Fibroblast of the aortic adventitia (primary cell): ENCODE measurements around the gene SEH1L. TPM values are rescaled to one million over a fixed set of nuclear protein-coding genes. Genes with fewer than 3 reads are reported as not detected.

Source experiments
- DNase-seq: peaks from one replicate; pipeline ENCODE4 v3.0.0-alpha.2; 2010; ENCODE audit warnings: low read depth
- H3K4me3 ChIP-seq: 2 replicates; pipeline ENCODE4 v1.5.1; 2011; ENCODE audit warnings: low read depth, mild to moderate bottlenecking, control low read depth, low read length, moderate library complexity
- total RNA-seq: library from RNA; depleted of rRNA; stranded (reverse); fragments of >200 nt; gene quantifications from 2 replicates; pipeline ENCODE4 v1.2.3, GENCODE V29; 2012; ENCODE audit warnings: low replicate concordance
- TF ChIP-seq, protein P1 (sequence below): IDR thresholded peaks from 2 replicates; pipeline ENCODE4 v1.5.1; 2011; ENCODE audit warnings: mild to moderate bottlenecking, low read length, control low read depth, inconsistent platforms; ENCODE audit not compliant: insufficient read depth

SEH1L gene
- total RNA-seq, 1 donor = 52.2 TPM

DNA sequence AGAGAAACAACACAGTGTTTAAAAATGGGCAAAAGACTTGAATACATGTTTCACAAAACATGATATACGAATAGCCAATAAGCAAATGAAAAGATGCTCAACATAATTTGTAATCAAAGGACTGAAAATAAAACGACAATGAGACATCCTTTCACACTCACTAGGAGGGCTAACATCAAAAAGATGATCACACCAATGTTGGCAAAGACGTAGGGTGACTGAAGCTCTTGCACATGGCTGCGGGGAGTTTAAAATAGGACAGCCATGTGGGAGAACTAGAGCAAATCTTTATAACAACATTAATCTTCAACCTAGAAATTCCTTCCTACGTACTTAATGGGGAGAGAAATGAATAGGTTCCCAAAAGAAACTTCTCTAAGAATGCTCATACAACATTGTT lies 19.2 kb upstream of the SEH1L start:
- no peak for DNase-seq
- TF ChIP-seq, protein P1, sequence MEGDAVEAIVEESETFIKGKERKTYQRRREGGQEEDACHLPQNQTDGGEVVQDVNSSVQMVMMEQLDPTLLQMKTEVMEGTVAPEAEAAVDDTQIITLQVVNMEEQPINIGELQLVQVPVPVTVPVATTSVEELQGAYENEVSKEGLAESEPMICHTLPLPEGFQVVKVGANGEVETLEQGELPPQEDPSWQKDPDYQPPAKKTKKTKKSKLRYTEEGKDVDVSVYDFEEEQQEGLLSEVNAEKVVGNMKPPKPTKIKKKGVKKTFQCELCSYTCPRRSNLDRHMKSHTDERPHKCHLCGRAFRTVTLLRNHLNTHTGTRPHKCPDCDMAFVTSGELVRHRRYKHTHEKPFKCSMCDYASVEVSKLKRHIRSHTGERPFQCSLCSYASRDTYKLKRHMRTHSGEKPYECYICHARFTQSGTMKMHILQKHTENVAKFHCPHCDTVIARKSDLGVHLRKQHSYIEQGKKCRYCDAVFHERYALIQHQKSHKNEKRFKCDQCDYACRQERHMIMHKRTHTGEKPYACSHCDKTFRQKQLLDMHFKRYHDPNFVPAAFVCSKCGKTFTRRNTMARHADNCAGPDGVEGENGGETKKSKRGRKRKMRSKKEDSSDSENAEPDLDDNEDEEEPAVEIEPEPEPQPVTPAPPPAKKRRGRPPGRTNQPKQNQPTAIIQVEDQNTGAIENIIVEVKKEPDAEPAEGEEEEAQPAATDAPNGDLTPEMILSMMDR = no peak

DNA sequence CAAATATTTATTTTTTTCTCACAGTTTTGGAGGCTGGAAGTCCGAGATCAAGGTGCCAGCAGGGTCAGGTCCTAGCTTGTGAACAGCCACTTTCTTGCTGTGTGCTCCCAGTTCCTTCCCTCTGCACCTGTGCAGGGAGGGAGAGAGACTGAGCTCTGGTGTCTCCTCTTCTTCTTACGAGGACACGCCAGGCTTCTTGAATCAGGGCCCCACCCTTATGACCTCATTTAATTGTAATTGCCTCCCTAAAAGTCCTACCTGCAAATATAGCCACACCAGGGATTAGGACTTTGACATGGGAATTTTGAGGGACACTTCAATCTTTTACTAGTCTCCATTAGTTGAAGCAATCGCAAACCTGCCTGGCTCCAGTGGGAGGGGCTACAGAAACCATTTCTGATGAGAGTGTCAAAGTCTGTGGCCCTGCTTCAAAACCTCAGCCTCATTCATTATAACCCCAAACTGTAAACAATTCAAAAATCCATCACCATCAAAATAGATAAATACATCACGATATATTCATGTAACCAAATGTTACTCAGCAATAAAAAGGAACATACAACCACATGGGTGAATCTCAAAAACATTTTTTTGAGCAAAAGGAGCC lies 18.2 kb upstream of the SEH1L start:
- TF ChIP-seq, protein P1 = no peak
- DNase-seq = no peak

More for the DNA sequence above, 19.2 kb upstream of the SEH1L start:
- H3K4me3 ChIP-seq = no peak overlapping the region

DNA sequence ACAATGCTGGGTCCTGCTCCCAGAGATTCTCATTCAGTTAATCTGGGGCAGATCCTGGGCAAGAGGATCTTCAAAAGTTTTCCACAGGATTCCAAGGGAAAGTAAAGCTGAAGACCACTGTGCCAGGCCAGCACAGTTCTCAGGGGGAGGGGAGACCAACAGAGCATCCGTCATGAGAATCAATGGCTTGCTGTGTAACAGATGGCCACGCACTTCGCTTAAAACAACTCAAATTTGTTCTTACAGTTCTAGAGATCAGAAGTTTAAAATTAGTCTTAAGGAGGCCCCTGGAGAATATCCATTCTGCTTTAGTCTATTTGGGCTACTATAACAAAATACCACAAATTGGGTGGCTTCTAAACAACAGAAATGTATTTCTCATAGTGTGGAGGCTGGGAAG lies 17.4 kb upstream of the SEH1L start:
- H3K4me3 ChIP-seq = no peak overlapping the region
- TF ChIP-seq, protein P1 = no peak
- DNase-seq = no peak

More for the DNA sequence above, 18.2 kb upstream of the SEH1L start:
- H3K4me3 ChIP-seq = no peak overlapping the region

DNA sequence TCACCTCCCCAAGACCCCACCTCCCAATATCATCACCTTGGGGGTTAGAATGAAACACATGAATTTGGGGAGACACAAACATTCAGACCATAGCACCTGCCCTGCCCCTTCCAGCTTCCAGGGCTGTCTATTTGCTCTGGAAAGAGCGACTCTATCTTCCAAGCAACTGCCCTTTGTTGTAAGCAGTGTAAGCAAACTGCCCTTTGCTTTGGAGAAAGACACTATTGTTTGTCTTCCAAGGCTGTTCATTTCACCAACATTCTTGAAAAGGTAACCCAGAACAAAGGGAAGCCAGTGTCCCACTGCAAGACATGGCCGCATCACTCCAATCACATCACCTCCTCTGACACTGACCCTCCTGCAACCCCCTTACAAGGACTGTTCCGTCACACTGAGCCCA lies 16.9 kb upstream of the SEH1L start:
- H3K4me3 ChIP-seq = no peak overlapping the region
- TF ChIP-seq, protein P1 = no peak
- DNase-seq = no peak

DNA sequence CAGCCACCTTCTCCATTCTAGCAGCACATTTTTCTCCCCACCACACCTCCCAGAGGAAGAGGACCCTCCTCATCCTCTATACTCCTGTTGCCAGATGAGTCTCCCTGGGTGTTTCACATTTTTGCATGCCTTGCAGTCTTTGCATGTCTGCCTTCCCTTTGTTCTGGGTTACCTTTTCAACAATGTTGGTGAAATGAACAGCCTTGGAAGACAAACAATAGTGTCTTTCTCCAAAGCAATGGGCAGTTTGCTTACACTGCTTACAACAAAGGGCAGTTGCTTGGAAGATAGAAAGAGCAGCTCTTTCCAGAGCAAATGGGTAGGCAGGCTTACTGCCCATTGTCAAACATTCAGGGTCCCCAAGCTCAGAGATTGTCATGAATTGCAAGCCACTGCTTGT lies 14.5 kb upstream of the SEH1L start:
- no peak for DNase-seq

DNA sequence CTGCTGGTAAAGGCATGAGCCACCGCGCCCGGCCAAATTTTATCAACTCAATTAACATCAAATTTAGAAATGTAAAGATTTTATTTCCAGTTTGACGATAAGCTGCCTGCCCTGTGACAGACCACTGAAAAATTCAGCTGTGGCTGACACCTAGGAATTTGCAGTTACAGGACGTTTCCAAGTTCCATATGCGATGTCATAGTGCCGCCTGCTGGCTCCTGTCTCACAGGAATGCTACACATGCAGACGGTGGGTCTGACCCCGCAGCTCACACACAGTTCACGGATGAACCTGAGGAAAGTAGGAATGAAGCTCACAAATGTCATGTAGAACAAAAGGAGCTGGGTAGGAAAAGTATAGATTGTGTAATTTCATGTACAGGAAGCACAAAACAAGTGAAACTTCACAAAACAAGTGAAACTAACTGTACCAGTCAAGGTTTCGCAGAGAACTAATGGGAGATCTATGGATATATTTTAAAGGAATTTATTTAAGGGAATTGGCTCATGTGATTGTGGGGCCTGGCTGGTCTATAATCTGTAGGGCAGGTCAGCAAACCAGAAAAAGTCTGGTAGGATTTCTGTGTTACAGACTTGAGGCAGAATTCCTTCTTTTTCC lies 13.2 kb upstream of the SEH1L start:
- H3K4me3 ChIP-seq = no peak overlapping the region
- TF ChIP-seq, protein P1 = peak; percentile 92
- DNase-seq = peak; percentile 91

More for the DNA sequence above, 14.5 kb upstream of the SEH1L start:
- H3K4me3 ChIP-seq = no peak overlapping the region
- TF ChIP-seq, protein P1 = no peak
